Natural killer cell (primary cell): Measurements from ENCODE around the gene LEKR1. TPM values are rescaled to one million over a fixed set of nuclear protein-coding genes. Genes with fewer than 3 reads are reported as not detected.

Source experiments
- ATAC-seq, 3 donors: fragments of 150-1000 bp in 2 of 3; fragments of 200-7000 bp in 1 of 3; cut with Tn5 transposase; 1 replicate in 1 of 3; 2 replicates in 2 of 3; pipeline ENCODE4 v1.10.0; 2021; ENCODE audit warnings: mild to moderate bottlenecking in 2 of 3, moderate library complexity in 2 of 3
- DNase-seq, 2 donors: peaks; one replicate each; pipeline versions ENCODE4 v3.0.0 to v3.0.0-alpha.2; 2013 to 2021; ENCODE audit warnings: mixed read lengths in 1 of 2
- H3K27ac ChIP-seq: one replicate; pipeline ENCODE4 v1.5.1; 2013; ENCODE audit warnings: mild to moderate bottlenecking, low read length
- H3K27me3 ChIP-seq: one replicate; pipeline ENCODE4 v1.6.1; 2013; ENCODE audit warnings: low read length; ENCODE audit not compliant: control insufficient read depth, insufficient read depth
- H3K36me3 ChIP-seq: one replicate; pipeline ENCODE4 v1.6.1; 2013; ENCODE audit warnings: low read length; ENCODE audit not compliant: control insufficient read depth, insufficient read depth
- H3K4me1 ChIP-seq: one replicate; pipeline ENCODE4 v1.6.1; 2013; ENCODE audit warnings: low read length; ENCODE audit not compliant: control insufficient read depth, insufficient read depth
- H3K4me3 ChIP-seq: one replicate; pipeline ENCODE4 v1.5.1; 2013; ENCODE audit warnings: low read length
- H3K9me3 ChIP-seq: one replicate; pipeline ENCODE4 v1.6.1; 2013; ENCODE audit warnings: low read length; ENCODE audit not compliant: control insufficient read depth, insufficient read depth
- H3K27ac Mint-ChIP-seq, 2 donors: one replicate each; pipeline ENCODE4 v1.8.0; 2022; ENCODE audit warnings: mild to moderate bottlenecking in 2 of 2, mixed read lengths in 2 of 2, moderate library complexity in 1 of 2
- H3K27me3 Mint-ChIP-seq, 2 donors: one replicate each; pipeline ENCODE4 v1.8.0; 2022; ENCODE audit warnings: low read depth in 2 of 2, mixed read lengths in 2 of 2
- H3K36me3 Mint-ChIP-seq: one replicate; pipeline ENCODE4 v1.8.0; 2022; ENCODE audit warnings: mixed read lengths
- H3K4me1 Mint-ChIP-seq, 2 donors: one replicate each; pipeline ENCODE4 v1.8.0; 2022; ENCODE audit warnings: mixed read lengths in 2 of 2
- H3K4me3 Mint-ChIP-seq: one replicate; pipeline ENCODE4 v1.8.0; 2022; ENCODE audit warnings: mild to moderate bottlenecking, moderate library complexity, mixed read lengths
- H3K9me3 Mint-ChIP-seq, 2 donors: one replicate each; pipeline ENCODE4 v1.8.0; 2022; ENCODE audit warnings: mixed read lengths in 2 of 2
- CTCF ChIP-seq: fragments of 200-600 bp; IDR thresholded peaks from one replicate; pipeline ENCODE4 v1.8.0; 2022; ENCODE audit warnings: antibody characterized with exemption
- WGBS: methylation state at CpG from one replicate; pipeline ENCODE4 v1.1.7; 2013; ENCODE audit warnings: missing lambda C conversion rate; ENCODE audit not compliant: insufficient coverage; 5-methylcytosine and 5-hydroxymethylcytosine counted together
- intact Hi-C: fragments of 100-400 bp; cut with micrococcal nuclease; formaldehyde crosslinking; loops from one replicate; pipeline ENCODE4 v1.14.2; 2022
- total RNA-seq, 4 donors: library from RNA; stranded (reverse); fragments of 120-200 nt in 1 of 4; gene quantifications; one replicate each; pipeline versions ENCODE4 v1.2.3 to v1.2.4, GENCODE V29; 2013 to 2022

LEKR1 gene
- total RNA-seq, 3 donors from 2014 or later (not counting 1 experiment from before 2014, with no cell fraction given), result 1.1 to 1.7 (median 1.2) TPM

GRCh38 chr3:156788846-156789245 is 37.3 kb upstream of the LEKR1 start:
- H3K4me1 ChIP-seq, result peaks cover 3% of the 10 kb centered on the region
- DNase-seq, result no peak
- 85% methylated on average over 2 of the region's 3 CpGs for WGBS
- no peak for ATAC-seq
- no peak for TF ChIP-seq CTCF
- H3K4me3 ChIP-seq, result no peak overlapping the region
- Mint-ChIP-seq H3K27me3 (no peaks in the 10 kb centered on the region), H3K4me3 (no peak overlapping the region), H3K27ac (no peak overlapping the region), H3K9me3 (no peaks in the 10 kb centered on the region), H3K36me3 (no peaks in the 10 kb centered on the region), H3K4me1 (peaks cover 18% of the 10 kb centered on the region in 2 donors)
- intact Hi-C loops, result no loop called here
- no peaks in the 10 kb centered on the region for H3K9me3 ChIP-seq
- no peaks in the 10 kb centered on the region for H3K36me3 ChIP-seq
- no peak overlapping the region for H3K27ac ChIP-seq
- no peaks in the 10 kb centered on the region for H3K27me3 ChIP-seq

DNA sequence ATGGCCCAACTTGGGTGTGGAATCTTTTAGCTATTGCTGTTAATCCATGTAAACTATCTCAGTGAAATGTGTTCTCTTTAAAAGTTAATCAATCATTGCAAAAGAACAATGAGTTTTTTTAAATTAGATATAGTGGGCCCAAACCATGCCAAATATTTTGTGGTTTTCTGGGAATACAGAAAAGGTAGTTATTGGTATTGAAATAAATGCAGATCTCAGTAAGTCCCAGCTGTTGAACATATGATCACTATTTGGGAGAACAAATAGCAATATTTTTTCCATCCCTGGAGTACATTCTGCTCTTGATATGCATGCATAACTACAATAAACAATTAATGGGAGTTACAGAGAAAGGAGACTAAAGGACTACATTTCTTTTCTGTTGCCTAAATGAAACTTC is 36.0 kb upstream of the LEKR1 start:
- Histone ChIP-seq H3K36me3 (no peaks in the 10 kb centered on the region), H3K9me3 (no peaks in the 10 kb centered on the region), H3K27me3 (no peaks in the 10 kb centered on the region), H3K4me1 (peaks cover 3% of the 10 kb centered on the region), H3K27ac (no peak overlapping the region), H3K4me3 (no peak overlapping the region)
- Mint-ChIP-seq H3K27ac (no peak overlapping the region), H3K4me3 (no peak overlapping the region), H3K27me3 (no peaks in the 10 kb centered on the region), H3K4me1 (peaks cover 18% of the 10 kb centered on the region in 2 donors), H3K9me3 (no peaks in the 10 kb centered on the region), H3K36me3 (no peaks in the 10 kb centered on the region)
- TF ChIP-seq CTCF, result no peak
- intact Hi-C loops, result no loop called here
- ATAC-seq (no peak), DNase-seq (no peak)

DNA sequence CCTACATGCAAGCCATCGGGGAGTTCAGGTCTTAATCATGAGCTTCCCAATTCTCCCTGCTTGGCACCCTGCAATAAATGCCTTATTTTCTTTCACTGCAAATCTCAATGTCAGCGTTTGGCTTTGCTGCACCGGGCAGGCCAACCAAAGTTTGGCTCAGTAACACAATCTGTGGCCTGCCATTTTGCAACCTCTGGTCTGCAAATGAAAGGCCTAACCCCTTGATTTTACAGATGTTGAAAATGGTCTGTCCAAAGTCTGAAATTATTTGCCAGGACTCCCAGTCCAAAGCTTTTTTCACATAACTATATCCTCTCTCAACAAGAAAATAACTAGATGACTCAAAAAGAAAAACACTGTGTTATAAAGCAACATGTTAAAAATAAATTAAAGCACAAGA is 34.0 kb upstream of the LEKR1 start:
- H3K4me1 Mint-ChIP-seq, result peaks cover 18 to 22% of the 10 kb centered on the region in 2 donors
- intact Hi-C loops, result no loop called here
- Histone ChIP-seq H3K27ac (no peak overlapping the region), H3K4me1 (peaks cover 3% of the 10 kb centered on the region), H3K36me3 (no peaks in the 10 kb centered on the region), H3K27me3 (no peaks in the 10 kb centered on the region), H3K4me3 (no peak overlapping the region), H3K9me3 (no peaks in the 10 kb centered on the region)
- peak overlapping the region; percentile 22 to 41 for H3K27ac Mint-ChIP-seq
- H3K4me3 Mint-ChIP-seq, result no peak overlapping the region
- no peaks in the 10 kb centered on the region for H3K36me3 Mint-ChIP-seq
- TF ChIP-seq CTCF, result no peak
- no peaks in the 10 kb centered on the region for H3K27me3 Mint-ChIP-seq
- 92% methylated on average over 3 of the region's 3 CpGs for WGBS
- no peaks in the 10 kb centered on the region for H3K9me3 Mint-ChIP-seq
- ATAC-seq (no peak), DNase-seq (no peak)

- no peak for ATAC-seq
- H3K27ac ChIP-seq, result no peak overlapping the region
- H3K4me1 Mint-ChIP-seq, result peaks cover 18 to 22% of the 10 kb centered on the region in 2 donors
- no peaks in the 10 kb centered on the region for H3K36me3 ChIP-seq
- intact Hi-C loops, result no loop called here
- H3K9me3 ChIP-seq, result no peaks in the 10 kb centered on the region
- no peak for DNase-seq
- H3K36me3 Mint-ChIP-seq, result no peaks in the 10 kb centered on the region
- H3K27me3 Mint-ChIP-seq, result no peaks in the 10 kb centered on the region
- no peak overlapping the region for H3K4me3 ChIP-seq
- H3K4me1 ChIP-seq, result peaks cover 3% of the 10 kb centered on the region
- no peak for TF ChIP-seq CTCF
- H3K27me3 ChIP-seq, result no peaks in the 10 kb centered on the region
- H3K4me3 Mint-ChIP-seq, result no peak overlapping the region
- H3K27ac Mint-ChIP-seq, result peak overlapping the region; percentile 22 to 41
- 96% methylated on average over 2 of the region's 3 CpGs for WGBS
- H3K9me3 Mint-ChIP-seq, result no peaks in the 10 kb centered on the region
These were observed 33.6 kb upstream of the LEKR1 start for GRCh38 chr3:156792536-156792935.
